HEK293 (cell line): ENCODE data around the gene LSM14B.

Source experiments
- SCRT1 ChIP-seq: fragments of 450-650 bp; formaldehyde crosslinking; IDR thresholded peaks from 2 replicates; pipeline ENCODE4 v1.5.1; 2016; ENCODE audit warnings: missing biosample characterization, missing genetic modification characterization, borderline replicate concordance
- YY1 ChIP-seq: fragments of 450-650 bp; formaldehyde crosslinking; IDR thresholded peaks from 2 replicates; pipeline ENCODE4 v1.5.1; 2018; ENCODE audit warnings: missing biosample characterization, missing genetic modification characterization

- TF ChIP-seq SCRT1 (no peak), YY1 (no peak)
These were observed 10.1 kb downstream of the LSM14B start for GRCh38 chr20:62132421-62132820.
